ENCODE results near the gene SPART. TPM values are rescaled to one million over a fixed set of nuclear protein-coding genes. Genes with fewer than 3 reads are reported as not detected.
"Not testable (repeated sequence)": the region's sequence is repeated elsewhere in the genome, so short reads cannot be mapped to it uniquely, and the experiment has no call there.

Gene SPART
- total RNA-seq, 6 experiments from 2014 or later, result 8.1 to 16.4 (median 9.5) TPM

DNA sequence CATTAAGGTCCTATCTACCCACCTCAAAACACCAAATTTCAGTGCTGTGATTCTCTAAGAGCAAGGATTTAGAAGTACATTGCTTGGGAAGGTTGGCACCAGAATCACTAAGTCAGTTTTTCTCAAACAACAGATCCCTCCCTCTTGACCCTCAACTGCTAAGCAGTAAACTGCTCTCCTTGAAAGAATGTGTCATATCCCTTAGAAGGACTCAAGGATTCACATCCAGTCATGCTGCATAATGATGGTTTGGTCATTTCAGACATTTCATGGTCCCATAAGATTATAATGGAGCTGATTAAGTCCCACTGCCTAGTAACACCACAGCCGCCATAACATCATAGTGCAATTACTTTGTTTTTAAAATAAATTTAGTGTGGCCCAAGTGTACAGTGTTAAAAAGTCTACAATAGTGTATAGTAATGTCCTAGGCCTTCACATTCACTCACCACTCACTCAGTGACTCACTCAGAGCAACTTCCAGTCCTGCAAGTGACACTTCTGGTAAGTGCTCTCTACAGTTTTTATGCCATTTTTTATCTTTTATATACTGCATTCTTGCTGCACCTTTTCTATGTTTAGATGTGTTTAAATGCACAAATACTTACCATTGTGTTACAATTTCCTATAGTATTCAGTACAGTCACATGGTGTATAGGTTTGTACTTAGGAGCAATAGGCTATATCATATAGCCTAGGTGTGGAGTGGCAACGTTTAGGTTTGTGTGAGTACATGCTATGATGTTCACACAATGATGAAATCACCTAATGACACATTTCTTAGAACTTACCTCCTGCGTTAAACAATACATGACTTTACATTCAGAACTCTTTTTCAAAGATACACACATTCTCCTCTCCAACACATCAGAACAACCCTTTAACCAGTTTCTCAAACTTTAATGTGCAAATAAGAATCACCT, 32.9 kb downstream of the SPART start:
- ATAC-seq, result no peak
- WGBS (ENCODE audit: insufficient coverage, low coverage, low lambda C conversion rate, missing lambda C conversion rate), result 73% methylated on average over 3 of the region's 3 CpGs
- TF ChIP-seq POLR2A (IDR thresholded peaks at IDR 0.05), result no peak
- TF ChIP-seq, protein P1, sequence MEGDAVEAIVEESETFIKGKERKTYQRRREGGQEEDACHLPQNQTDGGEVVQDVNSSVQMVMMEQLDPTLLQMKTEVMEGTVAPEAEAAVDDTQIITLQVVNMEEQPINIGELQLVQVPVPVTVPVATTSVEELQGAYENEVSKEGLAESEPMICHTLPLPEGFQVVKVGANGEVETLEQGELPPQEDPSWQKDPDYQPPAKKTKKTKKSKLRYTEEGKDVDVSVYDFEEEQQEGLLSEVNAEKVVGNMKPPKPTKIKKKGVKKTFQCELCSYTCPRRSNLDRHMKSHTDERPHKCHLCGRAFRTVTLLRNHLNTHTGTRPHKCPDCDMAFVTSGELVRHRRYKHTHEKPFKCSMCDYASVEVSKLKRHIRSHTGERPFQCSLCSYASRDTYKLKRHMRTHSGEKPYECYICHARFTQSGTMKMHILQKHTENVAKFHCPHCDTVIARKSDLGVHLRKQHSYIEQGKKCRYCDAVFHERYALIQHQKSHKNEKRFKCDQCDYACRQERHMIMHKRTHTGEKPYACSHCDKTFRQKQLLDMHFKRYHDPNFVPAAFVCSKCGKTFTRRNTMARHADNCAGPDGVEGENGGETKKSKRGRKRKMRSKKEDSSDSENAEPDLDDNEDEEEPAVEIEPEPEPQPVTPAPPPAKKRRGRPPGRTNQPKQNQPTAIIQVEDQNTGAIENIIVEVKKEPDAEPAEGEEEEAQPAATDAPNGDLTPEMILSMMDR (IDR thresholded peaks at IDR 0.05), result no peak
- no peak overlapping the region for H3K4me3 ChIP-seq
- no peaks in the 10 kb centered on the region for H3K9me3 ChIP-seq
- H3K36me3 ChIP-seq, result peaks cover 0 to 13% (median 5%) of the 10 kb centered on the region in 4 donors
- H3K27me3 ChIP-seq, result no peaks in the 10 kb centered on the region
- H3K4me1 ChIP-seq, result no peaks in the 10 kb centered on the region
- intact Hi-C loops (cut with DNase I), result no loop called here
- no peak for DNase-seq
- H3K27ac ChIP-seq, result no peak overlapping the region

DNA sequence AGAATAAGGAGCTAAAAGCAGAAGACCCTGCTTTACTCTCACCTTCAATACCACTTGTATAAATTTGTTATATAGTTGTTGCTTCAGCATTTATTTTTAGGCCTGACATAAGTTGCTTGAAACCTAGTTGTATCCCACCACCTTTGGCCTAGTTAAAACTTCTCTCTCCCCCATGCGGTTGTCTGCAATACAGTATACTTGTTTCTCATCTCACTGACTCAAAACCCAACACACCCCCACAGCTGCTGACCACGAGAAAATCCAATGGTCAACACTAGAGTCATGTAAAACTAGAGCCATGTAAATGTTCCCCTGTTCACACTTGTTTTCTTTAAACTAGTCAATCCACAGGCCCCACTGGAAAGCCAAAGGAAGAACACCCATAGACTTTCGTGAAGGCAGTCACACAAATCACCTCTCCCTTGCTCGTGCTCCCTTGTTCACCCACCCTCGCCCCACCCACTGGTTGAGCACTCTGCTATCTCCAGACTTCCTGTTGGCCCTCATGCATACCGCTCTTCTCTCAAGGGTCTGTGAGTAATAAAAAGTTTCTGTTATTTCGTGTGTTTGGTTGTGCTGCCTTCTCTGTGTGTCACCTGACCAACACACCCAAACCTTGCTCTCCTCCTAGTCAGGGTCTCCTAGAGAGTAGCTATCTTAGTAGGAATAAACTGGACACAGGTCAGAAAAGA, 35.6 kb downstream of the SPART start:
- Histone ChIP-seq H3K27ac (no peak overlapping the region), H3K9me3 (no peaks in the 10 kb centered on the region), H3K4me1 (no peaks in the 10 kb centered on the region), H3K27me3 (no peaks in the 10 kb centered on the region), H3K4me3 (no peak overlapping the region), H3K36me3 (peaks cover 0 to 13% (median 6%) of the 10 kb centered on the region in 4 donors)
- 88% methylated on average over 7 of the region's 7 CpGs for WGBS (ENCODE audit: insufficient coverage, low coverage, low lambda C conversion rate, missing lambda C conversion rate)
- no peak for DNase-seq
- ATAC-seq, result no peak
- intact Hi-C loops (cut with DNase I), result no loop called here
- TF ChIP-seq, protein P1 (IDR thresholded peaks at IDR 0.05), result no peak
- no peak for TF ChIP-seq POLR2A (IDR thresholded peaks at IDR 0.05)

DNA sequence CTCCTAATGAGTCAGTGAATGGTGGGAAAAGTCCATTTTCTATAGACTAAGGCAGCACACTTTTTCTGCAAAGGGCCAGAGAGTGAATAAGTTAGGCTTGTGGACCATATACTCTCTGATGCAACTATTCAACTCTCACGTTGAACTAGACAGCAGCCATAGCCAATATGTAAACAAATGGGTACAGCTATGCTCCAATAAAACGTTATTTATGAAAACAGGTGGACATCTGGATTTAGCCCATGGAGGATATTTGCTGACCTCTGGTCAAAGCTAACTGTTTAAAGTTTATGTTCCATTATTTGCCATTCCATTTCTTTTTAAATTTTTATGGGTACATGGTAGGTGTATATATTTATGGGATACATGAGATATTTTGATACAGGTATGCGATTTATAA, 43.9 kb downstream of the SPART start:
- TF ChIP-seq, protein P1 (IDR thresholded peaks at IDR 0.05), result no peak
- TF ChIP-seq POLR2A (IDR thresholded peaks at IDR 0.05), result no peak
- WGBS (ENCODE audit: insufficient coverage, low coverage, low lambda C conversion rate, missing lambda C conversion rate), result 45% methylated on average over 3 of the region's 3 CpGs
- Histone ChIP-seq H3K36me3 (peaks cover 0 to 7% (median 0%) of the 10 kb centered on the region in 4 donors), H3K27me3 (no peaks in the 10 kb centered on the region), H3K9me3 (no peaks in the 10 kb centered on the region), H3K4me1 (no peaks in the 10 kb centered on the region), H3K4me3 (no peak overlapping the region), H3K27ac (no peak overlapping the region)
- no peak for ATAC-seq
- no peak for DNase-seq
- intact Hi-C loops (cut with DNase I), result no loop called here

DNA sequence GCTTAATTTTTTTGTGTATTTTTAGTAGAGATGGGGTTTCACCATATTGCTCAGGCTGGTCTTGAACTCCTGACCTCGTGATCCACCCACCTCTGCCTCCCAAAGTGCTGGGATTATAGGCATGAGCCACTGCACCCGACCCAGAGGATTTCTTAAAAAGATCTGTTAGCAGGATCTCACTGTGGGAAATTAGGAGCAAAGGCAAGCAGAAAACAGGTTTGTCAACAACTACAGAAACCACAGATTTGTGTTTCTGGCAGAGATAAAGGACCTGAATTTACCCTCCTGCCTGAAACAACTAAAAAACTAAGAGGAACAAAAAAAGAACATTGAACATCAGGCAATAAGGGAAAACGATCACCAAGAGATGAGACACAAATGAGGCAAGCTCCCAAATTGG, 46.7 kb downstream of the SPART start:
- ATAC-seq; H3K9me3 ChIP-seq; intact Hi-C loops (cut with DNase I); H3K27ac ChIP-seq; H3K4me1 ChIP-seq; H3K4me3 ChIP-seq; DNase-seq; H3K27me3 ChIP-seq; H3K36me3 ChIP-seq: not testable (repeated sequence)
- WGBS (ENCODE audit: insufficient coverage, low coverage, low lambda C conversion rate, missing lambda C conversion rate), result 47% methylated on average over 3 of the region's 3 CpGs

DNA sequence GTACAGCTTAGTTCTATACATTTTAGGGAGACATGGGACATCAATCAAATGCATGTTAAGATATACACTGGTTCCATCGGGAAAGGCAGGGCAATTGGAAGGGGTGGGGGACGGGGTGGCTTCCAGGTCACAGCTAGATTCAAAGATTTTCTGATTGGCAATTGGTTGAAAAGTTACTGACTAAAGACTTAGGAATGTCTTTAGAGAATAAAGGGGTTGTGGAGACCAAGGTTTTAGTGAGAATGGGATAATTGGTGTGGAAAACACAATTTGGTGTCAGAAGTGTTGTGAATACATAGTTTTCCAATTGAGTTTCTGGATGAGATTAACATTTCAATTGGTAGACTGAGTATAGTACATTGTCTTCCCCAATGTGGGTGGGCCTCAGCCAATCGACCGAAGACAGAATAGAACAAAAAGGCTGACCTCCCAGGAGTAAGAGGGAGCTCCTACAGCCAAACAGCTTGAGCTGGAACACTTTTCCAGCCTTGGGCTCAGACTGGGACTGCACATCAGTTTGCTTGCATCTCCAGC, 47.6 kb downstream of the SPART start:
- TF ChIP-seq, protein P1 (IDR thresholded peaks at IDR 0.05), result no peak
- no peak for TF ChIP-seq POLR2A (IDR thresholded peaks at IDR 0.05)
- Histone ChIP-seq H3K27me3 (no peaks in the 10 kb centered on the region), H3K27ac (no peak overlapping the region), H3K4me3 (no peak overlapping the region), H3K4me1 (no peaks in the 10 kb centered on the region), H3K36me3 (peaks cover 0 to 1% (median 0%) of the 10 kb centered on the region in 4 donors), H3K9me3 (no peaks in the 10 kb centered on the region)
- no peak for DNase-seq
- ATAC-seq, result no peak
- intact Hi-C loops (cut with DNase I), result no loop called here
- 10% methylated on average over 2 of the region's 4 CpGs for WGBS (ENCODE audit: insufficient coverage, low coverage, low lambda C conversion rate, missing lambda C conversion rate)

All from right lobe of liver (tissue), 6 donors.